Hindlimb muscle (tissue), 1 donor: ENCODE data around the gene MID1. TPM values are rescaled to one million over a fixed set of nuclear protein-coding genes. Genes with fewer than 3 reads are reported as not detected.

ENCODE experiments used
- DNase-seq: peaks from one replicate; pipeline ENCODE4 v3.0.0-alpha.2; 2013
- polyA plus RNA-seq: library from polyadenylated mRNA; unstranded; fragments of 120-200 nt; gene quantifications from one replicate; pipeline ENCODE4 v1.2.1, GENCODE V29; 2013; ENCODE audit not compliant: insufficient read length

MID1 gene
- polyA plus RNA-seq, 1 donor: 16.4 TPM

GRCh38 chrX:10427249-10427648 is 193.1 kb downstream of the MID1 start:
- DNase-seq: no peak

- DNase-seq: no peak
These were observed 196.7 kb downstream of the MID1 start for GRCh38 chrX:10423716-10424115.

- no peak for DNase-seq
These were observed 200.3 kb downstream of the MID1 start for GRCh38 chrX:10420134-10420533.

- no peak for DNase-seq
These were observed 204.0 kb downstream of the MID1 start for GRCh38 chrX:10416424-10416823.

- no peak for DNase-seq
These were observed 204.9 kb downstream of the MID1 start for GRCh38 chrX:10415306-10416001.

GRCh38 chrX:10414862-10415261 is 205.5 kb downstream of the MID1 start:
- no peak for DNase-seq

DNA sequence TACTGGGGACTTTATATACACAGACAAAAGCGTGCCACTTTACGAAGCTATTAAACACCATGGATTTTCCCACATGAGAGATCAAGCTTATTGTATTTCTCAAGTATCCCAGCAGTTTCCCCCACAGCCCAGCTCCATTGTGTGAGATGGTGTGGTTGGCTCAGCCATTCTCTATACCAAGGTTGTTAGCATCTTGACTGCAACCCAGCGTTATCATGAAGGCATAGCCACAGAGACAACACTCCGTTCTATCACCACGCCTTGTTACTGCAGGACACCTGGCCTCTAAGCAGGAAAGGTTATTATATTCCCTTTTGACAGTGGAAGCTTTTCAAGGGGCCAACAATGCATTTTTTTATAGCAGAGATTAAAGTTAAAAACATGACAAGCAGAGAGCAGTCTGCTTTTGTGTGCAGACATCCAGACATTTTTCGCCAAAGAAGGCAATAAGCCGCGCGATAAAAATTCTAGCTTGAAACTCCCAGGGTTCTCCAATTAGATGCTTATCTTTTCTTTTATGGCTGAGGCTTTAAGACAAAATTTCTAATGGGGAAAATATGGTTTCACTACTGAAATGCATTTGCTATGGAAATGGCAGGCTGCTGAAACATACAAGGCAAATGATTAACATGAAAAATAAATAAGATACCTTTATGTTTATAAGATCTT is 206.1 kb downstream of the MID1 start:
- DNase-seq: no peak

GRCh38 chrX:10404436-10404835 is 215.9 kb downstream of the MID1 start:
- no peak for DNase-seq

- no peak for DNase-seq
These were observed 219.1 kb downstream of the MID1 start for GRCh38 chrX:10401239-10401638.

DNA sequence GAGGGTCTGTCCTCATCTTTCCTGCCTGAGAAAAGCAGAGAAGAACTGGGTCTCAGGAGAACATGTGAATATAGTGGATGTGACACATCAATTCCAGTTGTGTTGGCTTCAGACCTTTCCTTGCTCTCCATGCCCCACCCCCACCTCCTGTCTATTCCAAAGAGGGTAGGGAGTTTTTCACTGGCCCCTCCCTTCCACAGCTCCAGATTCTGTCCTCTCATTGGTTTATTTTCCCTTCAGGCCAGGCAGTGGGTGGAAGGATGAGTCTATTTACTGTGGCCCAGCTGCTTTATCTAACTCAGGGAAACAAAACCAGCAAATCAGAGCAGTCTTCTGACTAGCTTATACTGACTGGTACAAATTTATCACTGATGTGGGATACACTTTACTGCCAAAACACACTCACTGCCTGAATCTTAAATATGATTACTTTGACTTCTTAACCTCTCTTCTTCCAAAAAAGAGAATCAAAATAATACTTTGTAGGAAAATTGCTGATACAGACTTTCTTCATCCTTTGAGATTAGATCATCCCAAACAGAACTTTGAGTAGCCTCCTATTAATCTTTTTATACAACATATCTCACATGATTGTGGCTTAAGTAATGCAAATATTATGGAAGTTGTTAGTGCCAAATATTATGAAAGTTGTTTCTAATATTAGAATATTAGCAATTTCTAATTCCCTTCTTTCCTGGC is 221.2 kb downstream of the MID1 start:
- no peak for DNase-seq

DNA sequence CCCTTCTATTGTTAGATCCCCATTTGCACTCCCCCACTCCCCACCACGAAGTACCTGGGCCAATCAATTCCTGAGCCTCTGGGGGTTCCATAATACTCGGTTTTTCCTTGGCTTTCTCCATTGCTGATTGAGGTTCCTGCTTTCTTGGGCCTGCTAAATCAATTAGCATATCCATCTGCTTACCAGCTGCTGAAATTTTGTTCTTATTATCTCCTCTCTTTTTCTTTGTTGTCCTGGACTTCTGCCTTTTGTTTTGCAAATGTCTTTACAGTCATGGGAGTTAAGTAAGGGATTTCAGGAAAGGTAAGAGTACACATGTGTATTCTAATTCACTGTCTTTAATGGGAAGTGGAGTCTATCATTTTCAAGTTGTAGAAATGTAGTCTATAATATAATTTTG is 222.2 kb downstream of the MID1 start:
- no peak for DNase-seq

GRCh38 chrX:10397349-10397748 is 223.0 kb downstream of the MID1 start:
- no peak for DNase-seq

- DNase-seq: no peak
These were observed 224.7 kb downstream of the MID1 start for GRCh38 chrX:10395643-10396042.
